ENCODE measurements around the gene SPOCK3. TPM values are rescaled to one million over a fixed set of nuclear protein-coding genes. Genes with fewer than 3 reads are reported as not detected.

The SPOCK3 gene
- total and polyA plus RNA-seq, 2 donors from 2014 or later = 0.25 to 0.84 TPM

- intact Hi-C loops (cut with DNase I) = no loop called here
- TF ChIP-seq, protein P1, sequence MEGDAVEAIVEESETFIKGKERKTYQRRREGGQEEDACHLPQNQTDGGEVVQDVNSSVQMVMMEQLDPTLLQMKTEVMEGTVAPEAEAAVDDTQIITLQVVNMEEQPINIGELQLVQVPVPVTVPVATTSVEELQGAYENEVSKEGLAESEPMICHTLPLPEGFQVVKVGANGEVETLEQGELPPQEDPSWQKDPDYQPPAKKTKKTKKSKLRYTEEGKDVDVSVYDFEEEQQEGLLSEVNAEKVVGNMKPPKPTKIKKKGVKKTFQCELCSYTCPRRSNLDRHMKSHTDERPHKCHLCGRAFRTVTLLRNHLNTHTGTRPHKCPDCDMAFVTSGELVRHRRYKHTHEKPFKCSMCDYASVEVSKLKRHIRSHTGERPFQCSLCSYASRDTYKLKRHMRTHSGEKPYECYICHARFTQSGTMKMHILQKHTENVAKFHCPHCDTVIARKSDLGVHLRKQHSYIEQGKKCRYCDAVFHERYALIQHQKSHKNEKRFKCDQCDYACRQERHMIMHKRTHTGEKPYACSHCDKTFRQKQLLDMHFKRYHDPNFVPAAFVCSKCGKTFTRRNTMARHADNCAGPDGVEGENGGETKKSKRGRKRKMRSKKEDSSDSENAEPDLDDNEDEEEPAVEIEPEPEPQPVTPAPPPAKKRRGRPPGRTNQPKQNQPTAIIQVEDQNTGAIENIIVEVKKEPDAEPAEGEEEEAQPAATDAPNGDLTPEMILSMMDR (IDR thresholded peaks at IDR 0.05; ENCODE audit: borderline replicate concordance, extremely low read depth, insufficient read depth) = no peak
- Histone ChIP-seq H3K27me3 (ENCODE audit: control insufficient read depth, insufficient read depth, low read length) (no peaks in the 10 kb centered on the region), H3K9ac (ENCODE audit: low read length in 3 of 3) (no peak overlapping the region), H3K27ac (ENCODE audit: low read depth in 2 of 2, low read length in 2 of 2) (no peak overlapping the region), H3K4me1 (ENCODE audit: control insufficient read depth in 2 of 3, insufficient read depth in 2 of 3, low read depth in 1 of 3, low read length in 3 of 3) (no peaks in the 10 kb centered on the region), H3K4me3 (ENCODE audit: low read length in 3 of 3) (no peak overlapping the region), H3K36me3 (ENCODE audit: control insufficient read depth in 2 of 3, insufficient read depth in 3 of 3, low read length in 3 of 3) (no peaks in the 10 kb centered on the region), H3K9me3 (ENCODE audit: control insufficient read depth in 2 of 3, insufficient read depth in 1 of 3, low read length in 3 of 3) (no peaks in the 10 kb centered on the region)
- DNase-seq (peak in 1 of 5 donors; percentile 25), FAIRE-seq (no peak)
These were observed 124.4 kb downstream of the SPOCK3 start for GRCh38 chr4:167109859-167110258.

DNA sequence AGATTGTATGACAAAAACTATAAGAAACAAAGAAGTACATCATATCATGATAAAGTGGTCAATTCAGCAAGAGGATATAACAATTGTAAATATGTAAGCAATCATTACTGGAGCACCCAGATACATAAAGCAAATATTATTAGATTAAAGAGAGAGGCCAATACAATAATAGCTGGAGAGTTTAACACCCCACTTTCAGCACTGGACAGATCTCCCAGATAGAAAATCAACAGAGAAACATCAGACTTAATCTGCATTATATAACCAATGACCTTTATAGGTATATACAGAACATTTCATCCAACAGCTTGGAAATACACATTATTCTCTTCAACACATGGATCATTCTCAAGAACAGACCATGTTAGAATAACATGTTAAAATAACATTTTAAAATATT, 128.4 kb downstream of the SPOCK3 start:
- no peaks in the 10 kb centered on the region for H3K4me1 ChIP-seq (ENCODE audit: control insufficient read depth in 2 of 3, insufficient read depth in 2 of 3, low read depth in 1 of 3, low read length in 3 of 3)
- FAIRE-seq (no peak), DNase-seq (no peak)
- H3K9me3 ChIP-seq (ENCODE audit: control insufficient read depth in 2 of 3, insufficient read depth in 1 of 3, low read length in 3 of 3) = no peaks in the 10 kb centered on the region
- no peak overlapping the region for H3K9ac ChIP-seq (ENCODE audit: low read length in 3 of 3)
- H3K27me3 ChIP-seq (ENCODE audit: control insufficient read depth, insufficient read depth, low read length) = no peaks in the 10 kb centered on the region
- H3K27ac ChIP-seq (ENCODE audit: low read depth in 2 of 2, low read length in 2 of 2) = no peak overlapping the region
- H3K4me3 ChIP-seq (ENCODE audit: low read length in 3 of 3) = no peak overlapping the region
- no peaks in the 10 kb centered on the region for H3K36me3 ChIP-seq (ENCODE audit: control insufficient read depth in 2 of 3, insufficient read depth in 3 of 3, low read length in 3 of 3)
- TF ChIP-seq, protein P1 (IDR thresholded peaks at IDR 0.05; ENCODE audit: borderline replicate concordance, extremely low read depth, insufficient read depth) = no peak
- intact Hi-C loops (cut with DNase I) = no loop called here

- intact Hi-C loops (cut with DNase I) = no loop called here
- FAIRE-seq (no peak), DNase-seq (no peak)
- H3K27me3 ChIP-seq (ENCODE audit: control insufficient read depth, insufficient read depth, low read length) = no peaks in the 10 kb centered on the region
- no peak overlapping the region for H3K9ac ChIP-seq (ENCODE audit: low read length in 3 of 3)
- no peak overlapping the region for H3K27ac ChIP-seq (ENCODE audit: low read depth in 2 of 2, low read length in 2 of 2)
- TF ChIP-seq, protein P1 (IDR thresholded peaks at IDR 0.05; ENCODE audit: borderline replicate concordance, extremely low read depth, insufficient read depth) = no peak
- no peak overlapping the region for H3K4me3 ChIP-seq (ENCODE audit: low read length in 3 of 3)
- H3K36me3 ChIP-seq (ENCODE audit: control insufficient read depth in 2 of 3, insufficient read depth in 3 of 3, low read length in 3 of 3) = no peaks in the 10 kb centered on the region
- no peaks in the 10 kb centered on the region for H3K4me1 ChIP-seq (ENCODE audit: control insufficient read depth in 2 of 3, insufficient read depth in 2 of 3, low read depth in 1 of 3, low read length in 3 of 3)
- H3K9me3 ChIP-seq (ENCODE audit: control insufficient read depth in 2 of 3, insufficient read depth in 1 of 3, low read length in 3 of 3) = no peaks in the 10 kb centered on the region
These were observed 131.8 kb downstream of the SPOCK3 start for GRCh38 chr4:167102475-167102874.

- H3K4me3 ChIP-seq (ENCODE audit: low read length in 3 of 3) = no peak overlapping the region
- DNase-seq = no peak
- H3K36me3 ChIP-seq (ENCODE audit: control insufficient read depth in 2 of 3, insufficient read depth in 3 of 3, low read length in 3 of 3) = no peaks in the 10 kb centered on the region
- no peaks in the 10 kb centered on the region for H3K9me3 ChIP-seq (ENCODE audit: control insufficient read depth in 2 of 3, insufficient read depth in 1 of 3, low read length in 3 of 3)
- no peaks in the 10 kb centered on the region for H3K27me3 ChIP-seq (ENCODE audit: control insufficient read depth, insufficient read depth, low read length)
- H3K27ac ChIP-seq (ENCODE audit: low read depth in 2 of 2, low read length in 2 of 2) = no peak overlapping the region
- no peak for FAIRE-seq
- TF ChIP-seq, protein P1 (IDR thresholded peaks at IDR 0.05; ENCODE audit: borderline replicate concordance, extremely low read depth, insufficient read depth) = no peak
- no peaks in the 10 kb centered on the region for H3K4me1 ChIP-seq (ENCODE audit: control insufficient read depth in 2 of 3, insufficient read depth in 2 of 3, low read depth in 1 of 3, low read length in 3 of 3)
- H3K9ac ChIP-seq (ENCODE audit: low read length in 3 of 3) = no peak overlapping the region
- intact Hi-C loops (cut with DNase I) = no loop called here
These were observed 133.3 kb downstream of the SPOCK3 start for GRCh38 chr4:167101035-167101434.

Measured in kidney (tissue), 14 donors.